Right lobe of liver (tissue), 4 donors: Measurements from ENCODE around the gene INPP5A.

Experiments used
- POLR2A ChIP-seq: fragments of 450-650 bp; IDR thresholded peaks from one replicate; pipeline ENCODE4 v1.6.1; 2017; ENCODE audit warnings: antibody characterized with exemption, mild to moderate bottlenecking
- TF ChIP-seq, protein P1 (sequence below), 4 donors: fragments of 200-600 bp in 3 of 4; fragments of 450-650 bp in 1 of 4; IDR thresholded peaks; one replicate each; pipeline versions ENCODE4 v1.5.1 to v1.8.0; 2016 to 2022; ENCODE audit warnings: antibody characterized with exemption in 4 of 4, mild to moderate bottlenecking in 2 of 4
- donor health status: DM: no; HTN: no; CAD: no.
- donor health status: DM: no; HTN: no; CAD: no.
- donor health status: DM: no; HTN: yes; CAD: no.

DNA sequence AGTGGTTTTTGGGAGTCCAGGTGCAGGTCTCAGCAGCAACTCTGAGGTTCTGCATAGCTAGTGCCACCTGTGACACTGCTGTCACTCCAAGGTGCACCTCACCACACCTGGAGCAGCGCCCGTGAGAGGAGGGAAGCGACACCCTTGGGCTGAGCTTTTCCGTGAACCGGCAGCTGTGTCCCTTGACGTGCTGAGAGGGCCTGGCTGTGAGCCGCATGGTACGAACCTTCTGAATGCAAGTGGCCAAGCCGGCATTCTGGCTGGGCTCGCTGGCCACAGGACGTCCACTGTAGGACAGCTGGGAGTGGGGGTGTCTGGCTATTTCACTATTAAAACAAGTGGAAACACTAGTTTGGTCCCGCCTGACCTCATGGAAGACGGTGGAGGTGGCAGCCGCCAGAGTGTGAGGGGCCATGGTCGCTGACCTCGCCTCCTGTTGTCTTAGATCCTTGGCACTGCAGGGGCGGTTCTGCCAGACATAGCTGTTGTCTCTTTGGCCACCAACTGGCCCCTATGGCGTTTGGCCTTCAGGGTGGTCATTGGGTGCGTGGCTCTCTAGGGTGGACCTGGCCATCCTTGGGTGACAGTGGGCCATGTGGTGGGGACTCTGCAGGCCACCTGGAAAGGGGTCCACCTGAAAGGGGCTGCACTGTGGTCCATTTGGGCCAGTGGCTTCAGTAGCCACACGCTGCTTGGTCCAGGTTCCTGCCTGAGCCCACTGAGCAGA lies 12.9 kb downstream of the INPP5A start:
- TF ChIP-seq, protein P1, sequence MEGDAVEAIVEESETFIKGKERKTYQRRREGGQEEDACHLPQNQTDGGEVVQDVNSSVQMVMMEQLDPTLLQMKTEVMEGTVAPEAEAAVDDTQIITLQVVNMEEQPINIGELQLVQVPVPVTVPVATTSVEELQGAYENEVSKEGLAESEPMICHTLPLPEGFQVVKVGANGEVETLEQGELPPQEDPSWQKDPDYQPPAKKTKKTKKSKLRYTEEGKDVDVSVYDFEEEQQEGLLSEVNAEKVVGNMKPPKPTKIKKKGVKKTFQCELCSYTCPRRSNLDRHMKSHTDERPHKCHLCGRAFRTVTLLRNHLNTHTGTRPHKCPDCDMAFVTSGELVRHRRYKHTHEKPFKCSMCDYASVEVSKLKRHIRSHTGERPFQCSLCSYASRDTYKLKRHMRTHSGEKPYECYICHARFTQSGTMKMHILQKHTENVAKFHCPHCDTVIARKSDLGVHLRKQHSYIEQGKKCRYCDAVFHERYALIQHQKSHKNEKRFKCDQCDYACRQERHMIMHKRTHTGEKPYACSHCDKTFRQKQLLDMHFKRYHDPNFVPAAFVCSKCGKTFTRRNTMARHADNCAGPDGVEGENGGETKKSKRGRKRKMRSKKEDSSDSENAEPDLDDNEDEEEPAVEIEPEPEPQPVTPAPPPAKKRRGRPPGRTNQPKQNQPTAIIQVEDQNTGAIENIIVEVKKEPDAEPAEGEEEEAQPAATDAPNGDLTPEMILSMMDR (IDR thresholded peaks at IDR 0.05) = no peak
- TF ChIP-seq POLR2A = no peak
